Measurements from ENCODE around the gene TMEM240.
"Not testable (repeated sequence)": the region's sequence is repeated elsewhere in the genome, so short reads cannot be mapped to it uniquely, and the experiment has no call there.

The TMEM240 gene

GRCh38 chr1:1556961-1557360 lies 16.5 kb upstream of the TMEM240 start:
- not testable (repeated sequence) for DNase-seq

DNA sequence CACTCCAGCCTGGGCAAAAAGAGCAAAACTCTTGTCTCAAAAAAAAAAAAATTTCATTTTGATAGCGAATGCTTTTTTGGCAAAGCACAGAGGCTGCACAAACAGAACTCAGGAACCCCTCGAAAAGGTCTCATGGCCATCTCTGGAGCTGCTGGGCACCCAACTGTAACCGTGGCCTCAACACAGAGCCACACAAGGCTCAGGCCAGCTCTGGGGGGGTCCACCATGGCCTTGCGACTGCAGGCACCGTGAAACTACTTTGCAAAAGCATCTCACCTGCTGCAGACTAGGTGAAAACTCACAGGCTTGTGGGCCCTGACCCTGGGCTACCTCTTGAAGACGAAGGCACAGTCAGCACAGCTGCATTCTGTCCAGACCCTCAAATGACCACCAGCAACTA lies 16.1 kb upstream of the TMEM240 start:
- DNase-seq, result no peak

- DNase-seq, result peak; percentile 29
Measured at GRCh38 chr1:1554926-1555915, 14.8 kb upstream of the TMEM240 start.

DNA sequence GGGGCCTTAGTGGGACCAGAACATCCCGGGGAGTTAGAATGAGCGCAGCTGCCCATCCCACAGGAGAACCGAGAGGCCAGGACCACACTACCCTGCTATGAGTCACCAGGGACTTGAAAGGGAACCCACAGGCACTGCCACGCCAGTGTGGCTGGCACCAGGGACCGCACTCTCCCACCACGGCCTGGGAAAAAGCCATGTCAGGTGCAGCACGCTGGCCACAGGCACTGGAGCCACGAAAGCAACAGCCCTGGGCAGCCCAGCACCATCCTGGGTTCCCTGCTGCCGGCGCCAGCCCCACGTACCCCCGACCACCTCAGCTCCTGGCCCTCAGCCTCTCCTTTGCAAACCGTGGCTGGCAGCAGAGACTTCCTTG lies 14.1 kb upstream of the TMEM240 start:
- DNase-seq, result no peak

- DNase-seq, result no peak
Measured at GRCh38 chr1:1553821-1554494, 13.5 kb upstream of the TMEM240 start.

DNA sequence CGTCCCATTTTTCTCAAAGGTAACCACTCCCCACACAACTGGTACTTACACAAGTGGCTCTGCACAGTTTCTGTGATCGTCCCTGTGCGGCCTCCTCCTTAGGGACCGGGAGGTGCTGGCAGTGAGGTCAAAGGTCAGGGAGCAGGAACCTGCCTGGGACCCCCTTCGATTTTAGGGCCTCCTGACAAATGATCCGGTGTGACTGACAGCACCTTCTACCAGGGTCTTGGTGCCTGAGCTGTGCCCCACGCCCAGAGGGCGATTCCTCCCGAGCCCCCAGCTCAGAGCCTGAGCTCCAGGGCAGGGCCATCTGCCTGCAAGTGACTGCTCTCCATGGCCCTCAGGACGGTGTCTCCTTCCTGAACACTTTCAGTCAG lies 11.8 kb upstream of the TMEM240 start:
- DNase-seq, result no peak

DNA sequence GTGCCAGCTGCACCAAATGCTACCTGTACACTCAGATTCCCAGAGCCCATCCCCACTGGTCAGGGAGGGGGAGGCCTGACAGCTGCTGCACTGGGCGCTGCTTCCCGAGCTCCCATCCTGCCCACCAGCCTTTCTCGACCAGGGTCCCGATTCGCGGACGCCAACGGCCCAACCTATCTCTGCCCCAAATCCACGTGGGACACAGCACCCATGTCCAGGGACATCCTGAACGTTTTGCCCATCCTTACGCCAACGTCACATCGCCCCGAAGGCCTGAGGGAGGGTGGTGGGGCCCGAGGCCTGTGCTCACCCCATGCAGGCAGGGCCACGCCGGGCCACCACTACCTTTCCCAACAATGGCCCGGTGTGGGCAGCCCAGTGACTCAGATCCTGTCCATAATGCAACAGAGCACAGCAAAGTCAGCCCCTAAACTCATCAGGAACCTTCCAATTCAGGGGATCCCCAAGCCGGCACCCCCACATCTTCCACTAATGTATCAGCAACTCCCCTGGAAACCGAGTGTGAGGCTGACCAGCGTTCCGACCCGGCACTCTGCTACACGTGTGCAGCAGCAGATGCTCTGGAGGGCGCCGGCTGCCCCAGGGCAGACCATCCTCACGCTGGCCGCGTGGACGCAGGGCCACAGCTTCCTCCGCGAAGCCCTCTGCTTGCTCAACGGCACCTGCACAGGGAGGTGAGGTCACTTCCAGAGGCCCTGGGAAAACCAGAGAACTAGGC lies 11.3 kb upstream of the TMEM240 start:
- DNase-seq, result no peak

- no peak for DNase-seq
Measured at GRCh38 chr1:1550591-1551432, 10.4 kb upstream of the TMEM240 start.

DNA sequence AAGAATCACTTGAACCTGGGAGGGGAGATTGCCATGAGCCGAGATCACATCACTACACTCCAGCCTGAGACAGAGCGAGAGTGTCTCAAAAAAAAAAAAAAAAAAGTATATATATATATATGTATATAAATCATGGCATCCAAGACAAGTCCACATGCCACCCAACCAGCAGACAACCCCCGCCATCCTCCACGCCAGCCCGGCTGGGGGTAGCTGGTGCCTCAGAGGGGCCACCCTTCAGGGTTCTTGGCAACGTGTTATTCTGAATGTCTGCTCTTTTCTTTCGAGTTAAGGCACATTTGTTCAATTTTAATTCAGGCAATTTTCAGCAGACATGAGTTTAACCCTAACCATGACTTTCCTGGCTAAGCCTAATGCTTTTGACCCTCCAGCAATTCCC lies 9.7 kb upstream of the TMEM240 start:
- DNase-seq, result no peak

DNA sequence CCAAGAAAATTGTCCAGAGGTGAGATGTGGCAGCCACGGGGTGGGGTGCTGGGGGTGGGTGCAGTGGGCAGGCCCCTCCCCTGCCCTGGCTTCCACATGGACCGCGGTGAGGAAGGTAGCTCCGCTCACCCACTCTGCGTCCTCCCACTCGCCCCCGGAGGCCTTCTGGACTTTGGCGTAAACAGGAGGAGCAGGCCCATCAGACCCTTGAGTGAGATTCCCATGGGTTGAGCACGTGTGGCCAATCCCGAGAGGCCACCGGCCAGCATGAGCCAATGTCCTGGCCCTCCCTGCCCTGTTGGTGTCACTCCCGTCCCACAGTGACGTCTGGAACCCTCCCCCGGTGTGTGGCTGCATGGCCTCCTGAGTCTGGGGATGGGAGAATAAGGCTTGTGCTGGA lies 8.2 kb upstream of the TMEM240 start:
- DNase-seq, result no peak

GRCh38 chr1:1547476-1547875 lies 7.1 kb upstream of the TMEM240 start:
- DNase-seq, result no peak

DNA sequence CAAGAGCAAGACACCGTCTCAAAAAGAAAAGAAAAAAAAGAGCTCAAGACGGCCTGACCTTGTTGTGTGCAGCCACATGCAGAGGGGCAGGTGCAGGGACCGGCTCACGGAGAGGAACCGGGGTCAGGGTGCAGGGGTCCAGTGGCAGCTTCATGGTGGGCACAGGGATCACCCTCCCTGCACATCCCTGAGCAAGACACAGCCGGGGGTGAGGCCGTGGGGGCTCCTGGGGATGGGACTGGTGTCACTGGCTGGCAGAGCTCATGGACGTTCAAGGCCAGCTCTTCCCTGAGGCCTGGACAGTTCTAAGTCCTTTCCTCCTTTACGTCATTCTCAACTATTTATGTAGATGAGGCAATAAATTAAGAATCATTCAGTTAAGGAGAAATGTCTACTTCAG lies 6.6 kb upstream of the TMEM240 start:
- DNase-seq, result no peak

DNA sequence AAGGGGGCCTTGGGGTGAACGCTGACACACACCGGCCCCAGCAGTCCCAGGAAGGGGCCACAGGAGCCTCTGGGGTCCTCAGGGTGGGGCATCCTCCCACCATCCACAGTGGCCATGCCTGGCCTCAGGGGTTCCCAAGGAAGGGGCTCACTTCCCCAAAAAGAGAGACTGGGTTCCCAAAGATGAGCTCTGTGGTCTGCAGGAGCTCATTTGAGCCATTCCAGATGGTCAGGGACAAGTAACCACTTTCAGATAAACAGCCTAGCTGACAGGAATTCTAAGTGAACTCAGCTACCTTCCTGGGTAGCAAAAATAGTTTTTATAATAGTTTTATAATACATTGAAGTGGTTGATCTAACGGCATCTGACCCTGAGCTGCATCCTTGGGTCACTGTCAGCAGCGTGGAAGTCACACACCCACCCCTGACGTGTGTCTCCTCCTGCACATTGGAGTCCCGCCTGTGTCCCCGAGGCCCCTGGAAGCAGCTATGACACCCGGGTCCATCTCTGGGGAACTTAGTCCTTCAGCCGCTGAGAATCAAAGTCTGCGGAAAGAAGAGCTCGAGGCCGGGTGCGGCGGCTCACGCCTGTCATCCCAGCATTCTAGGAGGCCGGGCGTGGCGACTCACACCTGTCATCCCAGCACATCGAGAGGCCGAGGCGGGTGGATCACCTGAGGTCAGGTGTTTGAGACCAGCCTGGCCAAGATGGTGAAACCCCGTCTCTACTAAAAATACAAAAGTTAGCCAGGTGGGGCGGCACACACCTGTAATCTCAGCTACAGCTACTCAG lies 5.7 kb upstream of the TMEM240 start:
- no peak for DNase-seq

- DNase-seq, result no peak
Measured at GRCh38 chr1:1544544-1544943, 4.1 kb upstream of the TMEM240 start.

- DNase-seq, result no peak
Measured at GRCh38 chr1:1543706-1544099, 3.3 kb upstream of the TMEM240 start.

- no peak for DNase-seq
Measured at GRCh38 chr1:1542766-1543705, 2.6 kb upstream of the TMEM240 start.

- DNase-seq, result no peak
Measured at GRCh38 chr1:1541956-1542765, 1.7 kb upstream of the TMEM240 start.

DNA sequence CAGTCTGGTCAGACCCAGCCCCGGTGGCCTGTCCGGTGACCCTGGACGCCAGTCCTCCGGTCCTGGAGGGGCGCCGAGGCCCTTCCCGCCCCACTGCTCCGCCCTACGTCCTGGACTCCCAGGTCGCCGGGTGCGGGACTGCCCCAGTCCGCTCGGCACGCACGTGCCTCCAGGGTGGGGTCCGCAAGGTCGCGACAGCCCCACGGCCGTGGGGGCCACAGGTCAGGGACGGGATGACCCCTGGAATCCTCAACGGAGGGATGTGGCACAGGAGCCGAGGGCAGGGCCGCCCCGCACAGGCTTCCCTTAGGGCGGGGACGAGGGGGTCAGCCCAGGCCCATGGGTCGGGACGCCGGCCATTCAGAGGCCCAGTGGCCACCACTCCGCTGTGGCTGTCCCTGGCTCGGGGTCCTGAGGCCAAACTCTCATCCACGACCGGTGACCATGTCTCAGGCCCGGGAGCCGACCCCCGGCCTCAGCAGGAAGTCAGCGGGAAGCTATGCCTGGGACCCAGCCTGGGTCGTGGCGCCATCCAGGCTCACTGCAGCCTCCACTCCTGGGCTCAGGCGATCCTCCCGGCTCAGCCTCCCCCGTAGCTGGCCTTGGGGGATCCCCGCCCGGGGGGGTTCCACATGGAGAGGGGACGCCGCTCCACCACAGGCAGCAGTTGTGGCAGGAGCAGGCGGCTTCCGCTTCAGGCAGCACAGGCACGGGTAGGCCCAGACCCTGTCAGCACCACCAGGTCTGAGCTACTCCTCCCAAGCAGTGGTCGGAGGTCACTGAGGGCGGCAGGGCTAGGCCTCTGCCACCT lies 599 bp upstream of the TMEM240 start:
- no peak for DNase-seq

All from kidney glomerular epithelial cell (primary cell).